Fibroblast of mammary gland (primary cell): Measurements from ENCODE around the gene SRGAP1.

Experiments used
- DNase-seq: peaks from one replicate; pipeline ENCODE4 v3.0.0-alpha.2; 2010; ENCODE audit warnings: low read depth
- H3K4me3 ChIP-seq: 2 replicates; pipeline ENCODE4 v1.5.1; 2011; ENCODE audit warnings: low read depth, mild to moderate bottlenecking, low read length, moderate library complexity; ENCODE audit not compliant: control insufficient read depth
- TF ChIP-seq, protein P1 (sequence below): conservative IDR thresholded peaks from 2 replicates; pipeline ENCODE4 v1.5.1; 2011; ENCODE audit warnings: low read depth, low read length, inconsistent platforms; ENCODE audit not compliant: control insufficient read depth, insufficient read depth

The SRGAP1 gene

DNA sequence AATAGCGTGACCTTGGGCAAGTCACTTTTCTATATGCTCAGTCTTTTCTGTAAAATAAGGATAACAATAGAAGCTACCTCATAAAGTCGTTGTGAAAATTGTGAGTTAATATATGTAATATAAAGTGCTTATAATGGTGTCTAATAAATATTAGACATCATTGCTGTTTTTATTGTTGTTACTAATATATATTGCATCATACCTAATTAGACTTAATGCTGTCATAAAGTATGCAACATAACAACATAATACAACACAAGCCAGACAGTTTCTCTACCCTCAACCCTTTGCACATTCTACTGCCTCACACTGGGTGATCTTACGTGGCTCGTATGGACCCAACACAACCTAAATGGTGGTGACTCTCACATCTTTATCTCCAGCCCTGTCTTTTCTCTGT is 240.7 kb downstream of the SRGAP1 start:
- no peak overlapping the region for H3K4me3 ChIP-seq
- no peak for DNase-seq
- TF ChIP-seq, protein P1, sequence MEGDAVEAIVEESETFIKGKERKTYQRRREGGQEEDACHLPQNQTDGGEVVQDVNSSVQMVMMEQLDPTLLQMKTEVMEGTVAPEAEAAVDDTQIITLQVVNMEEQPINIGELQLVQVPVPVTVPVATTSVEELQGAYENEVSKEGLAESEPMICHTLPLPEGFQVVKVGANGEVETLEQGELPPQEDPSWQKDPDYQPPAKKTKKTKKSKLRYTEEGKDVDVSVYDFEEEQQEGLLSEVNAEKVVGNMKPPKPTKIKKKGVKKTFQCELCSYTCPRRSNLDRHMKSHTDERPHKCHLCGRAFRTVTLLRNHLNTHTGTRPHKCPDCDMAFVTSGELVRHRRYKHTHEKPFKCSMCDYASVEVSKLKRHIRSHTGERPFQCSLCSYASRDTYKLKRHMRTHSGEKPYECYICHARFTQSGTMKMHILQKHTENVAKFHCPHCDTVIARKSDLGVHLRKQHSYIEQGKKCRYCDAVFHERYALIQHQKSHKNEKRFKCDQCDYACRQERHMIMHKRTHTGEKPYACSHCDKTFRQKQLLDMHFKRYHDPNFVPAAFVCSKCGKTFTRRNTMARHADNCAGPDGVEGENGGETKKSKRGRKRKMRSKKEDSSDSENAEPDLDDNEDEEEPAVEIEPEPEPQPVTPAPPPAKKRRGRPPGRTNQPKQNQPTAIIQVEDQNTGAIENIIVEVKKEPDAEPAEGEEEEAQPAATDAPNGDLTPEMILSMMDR: no peak

DNA sequence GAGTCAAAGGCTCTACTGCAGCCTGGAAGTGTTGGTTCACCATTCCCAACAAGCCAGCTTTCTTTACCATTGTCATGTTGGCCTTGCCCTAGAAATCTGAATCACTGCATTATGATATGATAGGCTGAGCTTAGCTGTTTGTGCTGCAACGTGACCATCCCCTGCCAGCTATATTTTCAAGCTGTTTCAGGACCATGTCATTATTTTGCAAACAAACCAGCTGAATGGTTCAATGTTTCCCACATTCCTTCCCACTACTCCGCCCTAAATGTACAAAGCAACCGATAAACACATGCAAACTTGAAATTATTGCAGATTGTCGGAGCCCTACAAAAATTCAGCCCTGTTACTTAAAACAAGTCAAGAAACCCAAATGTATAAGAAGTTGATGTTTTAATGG is 241.5 kb downstream of the SRGAP1 start:
- DNase-seq: peak; percentile 49
- H3K4me3 ChIP-seq: no peak overlapping the region
- TF ChIP-seq, protein P1: no peak

DNA sequence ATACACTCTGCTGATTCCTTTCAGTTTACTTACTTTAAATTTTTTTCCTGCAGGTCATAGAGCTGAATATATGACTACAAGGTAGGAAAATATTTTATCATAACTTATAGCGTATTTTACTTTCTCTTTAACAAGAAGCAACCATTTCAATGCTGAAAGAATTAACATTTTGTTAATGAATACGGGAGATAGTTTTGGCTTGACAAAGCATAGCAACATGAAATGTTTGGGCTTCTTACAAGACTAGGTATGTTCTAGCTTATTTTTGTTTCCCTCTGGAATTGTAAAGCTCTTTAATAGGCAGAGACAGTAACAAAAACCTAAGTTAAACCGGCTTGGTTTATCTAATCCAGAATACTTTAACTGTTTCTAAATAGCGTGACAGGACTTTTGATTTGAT is 242.4 kb downstream of the SRGAP1 start:
- no peak for DNase-seq
- TF ChIP-seq, protein P1: no peak
- no peak overlapping the region for H3K4me3 ChIP-seq

DNA sequence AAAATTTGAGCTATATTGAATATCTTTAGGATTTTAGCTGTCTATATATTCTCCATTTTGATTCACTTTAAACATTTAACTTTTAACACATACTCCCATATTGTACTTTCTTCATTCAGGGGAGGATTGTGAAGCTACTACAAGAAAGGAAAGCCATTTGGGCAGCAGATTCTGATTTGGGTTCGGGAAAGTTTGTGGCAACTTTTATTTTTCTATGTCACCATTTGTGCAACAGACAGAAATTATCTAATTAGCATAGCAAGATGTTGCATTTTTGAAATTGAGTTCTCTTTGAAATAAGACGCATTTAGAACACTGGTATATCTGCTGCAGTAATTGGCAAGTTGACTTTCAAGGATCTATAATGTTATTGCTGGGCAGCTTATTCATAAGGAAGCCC is 243.3 kb downstream of the SRGAP1 start:
- DNase-seq: no peak
- H3K4me3 ChIP-seq: no peak overlapping the region
- TF ChIP-seq, protein P1: no peak

DNA sequence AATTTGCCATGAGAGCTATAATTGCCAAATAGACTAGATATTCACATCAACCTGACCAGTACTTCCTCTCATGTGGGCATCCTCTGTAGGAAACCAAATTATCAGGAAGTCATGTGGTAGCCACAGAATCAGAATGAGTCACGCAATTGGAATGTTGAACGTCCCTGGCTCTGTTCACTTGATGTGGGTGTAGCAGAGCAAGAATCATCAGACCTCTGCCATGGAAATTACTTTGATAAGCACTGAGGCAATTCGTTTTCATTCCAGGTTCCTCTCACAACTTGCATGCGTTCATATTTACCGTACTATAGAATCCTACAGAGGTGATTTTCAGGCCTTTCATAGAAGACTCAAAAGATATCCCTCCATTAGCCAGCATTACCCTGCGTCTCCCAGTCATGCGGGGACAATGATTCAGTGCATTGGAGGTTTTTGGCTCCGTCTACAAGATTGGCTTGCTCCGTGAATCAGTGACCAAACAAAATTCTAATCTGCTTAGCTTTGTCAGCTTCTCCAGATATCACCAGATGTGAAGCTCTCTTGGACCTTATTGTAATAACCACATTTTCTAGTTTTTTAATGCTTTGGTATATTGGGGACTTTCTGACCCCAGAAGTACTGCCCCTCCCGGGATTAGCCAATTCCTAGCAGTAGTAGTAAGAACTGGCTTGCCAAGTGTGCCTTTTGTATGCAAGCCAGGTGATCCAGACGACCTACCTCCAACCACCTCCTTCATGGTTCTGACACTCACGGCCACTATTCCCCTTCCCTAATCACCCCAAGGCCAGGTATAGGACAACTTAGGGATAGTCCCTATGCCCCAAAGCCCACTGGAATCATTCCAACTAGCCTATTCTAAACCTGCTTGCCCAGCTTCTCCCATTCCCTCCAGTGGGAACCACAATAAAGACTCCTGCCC is 244.2 kb downstream of the SRGAP1 start:
- peak; percentile 97 for DNase-seq
- H3K4me3 ChIP-seq: no peak overlapping the region
- TF ChIP-seq, protein P1: no peak

DNA sequence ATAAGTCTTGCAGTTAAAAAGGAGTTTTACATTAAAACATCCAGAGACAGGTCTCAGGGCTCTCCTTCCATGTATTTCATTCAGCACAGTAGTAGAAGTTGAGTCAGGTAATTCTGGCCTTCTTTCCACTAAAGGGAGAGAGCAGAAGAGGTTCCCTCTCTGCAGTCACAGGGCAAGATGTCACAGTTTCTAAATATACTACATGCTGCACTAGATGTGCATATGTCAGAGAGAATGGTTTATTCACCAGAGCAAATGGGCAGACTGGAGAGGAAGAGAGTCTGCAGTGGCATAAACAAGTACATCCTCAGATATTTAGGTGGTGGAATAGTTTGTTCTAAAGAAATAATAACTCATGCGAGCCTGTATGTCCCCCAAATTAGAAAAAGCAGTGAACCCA is 245.5 kb downstream of the SRGAP1 start:
- TF ChIP-seq, protein P1: no peak
- no peak overlapping the region for H3K4me3 ChIP-seq
- DNase-seq: no peak
